Measurements from ENCODE around the gene PLXNA4.

PLXNA4 gene

DNA sequence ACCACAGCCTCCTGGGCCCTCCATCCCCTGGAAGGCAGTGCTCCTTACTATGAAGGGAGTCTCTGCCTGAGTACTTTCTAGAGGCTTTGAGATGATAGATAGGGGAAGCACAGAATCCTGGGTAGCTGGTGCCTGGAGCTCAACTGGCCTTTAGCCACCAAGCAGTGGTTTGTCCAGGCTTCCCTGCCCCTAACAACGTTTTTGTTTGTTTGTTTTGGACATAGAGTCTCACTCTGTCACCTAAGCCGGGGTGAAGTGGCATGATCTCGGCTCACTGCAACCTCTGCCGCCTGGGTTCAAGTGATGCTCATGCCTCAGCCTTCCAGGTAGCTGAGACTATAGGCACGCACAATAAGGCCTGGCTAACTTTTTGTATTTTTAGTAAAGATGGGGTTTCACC lies 289.4 kb downstream of the PLXNA4 start:
- no peak overlapping the region for H3K4me3 ChIP-seq (ENCODE audit: low read depth, low read length)
- TF ChIP-seq, protein P1, sequence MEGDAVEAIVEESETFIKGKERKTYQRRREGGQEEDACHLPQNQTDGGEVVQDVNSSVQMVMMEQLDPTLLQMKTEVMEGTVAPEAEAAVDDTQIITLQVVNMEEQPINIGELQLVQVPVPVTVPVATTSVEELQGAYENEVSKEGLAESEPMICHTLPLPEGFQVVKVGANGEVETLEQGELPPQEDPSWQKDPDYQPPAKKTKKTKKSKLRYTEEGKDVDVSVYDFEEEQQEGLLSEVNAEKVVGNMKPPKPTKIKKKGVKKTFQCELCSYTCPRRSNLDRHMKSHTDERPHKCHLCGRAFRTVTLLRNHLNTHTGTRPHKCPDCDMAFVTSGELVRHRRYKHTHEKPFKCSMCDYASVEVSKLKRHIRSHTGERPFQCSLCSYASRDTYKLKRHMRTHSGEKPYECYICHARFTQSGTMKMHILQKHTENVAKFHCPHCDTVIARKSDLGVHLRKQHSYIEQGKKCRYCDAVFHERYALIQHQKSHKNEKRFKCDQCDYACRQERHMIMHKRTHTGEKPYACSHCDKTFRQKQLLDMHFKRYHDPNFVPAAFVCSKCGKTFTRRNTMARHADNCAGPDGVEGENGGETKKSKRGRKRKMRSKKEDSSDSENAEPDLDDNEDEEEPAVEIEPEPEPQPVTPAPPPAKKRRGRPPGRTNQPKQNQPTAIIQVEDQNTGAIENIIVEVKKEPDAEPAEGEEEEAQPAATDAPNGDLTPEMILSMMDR (IDR thresholded peaks at IDR 0.05; ENCODE audit: insufficient read depth, low read depth, low read length, missing control alignments): no peak
- no peak for DNase-seq (ENCODE audit: low read depth)

DNA sequence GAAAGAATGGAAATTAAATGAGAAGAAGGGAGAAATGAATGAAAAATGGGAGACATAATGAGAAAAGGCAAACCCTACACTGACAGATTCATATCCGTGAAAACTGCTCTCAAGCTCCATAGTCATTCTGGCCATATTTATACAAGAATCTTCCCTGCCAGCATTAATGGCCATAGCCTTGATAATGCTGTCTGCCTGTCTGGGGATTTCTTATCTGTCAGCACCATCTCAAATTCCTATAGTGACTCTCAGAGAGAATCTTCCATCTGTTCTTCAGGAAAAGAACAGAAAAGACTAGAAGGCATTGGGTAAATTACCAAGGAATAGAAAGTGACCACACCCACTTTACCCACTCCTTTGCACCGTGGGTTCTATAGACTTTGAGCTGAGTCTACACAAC lies 295.9 kb downstream of the PLXNA4 start:
- H3K4me3 ChIP-seq (ENCODE audit: low read depth, low read length): no peak overlapping the region
- DNase-seq (ENCODE audit: low read depth): no peak
- TF ChIP-seq, protein P1 (IDR thresholded peaks at IDR 0.05; ENCODE audit: insufficient read depth, low read depth, low read length, missing control alignments): no peak

DNA sequence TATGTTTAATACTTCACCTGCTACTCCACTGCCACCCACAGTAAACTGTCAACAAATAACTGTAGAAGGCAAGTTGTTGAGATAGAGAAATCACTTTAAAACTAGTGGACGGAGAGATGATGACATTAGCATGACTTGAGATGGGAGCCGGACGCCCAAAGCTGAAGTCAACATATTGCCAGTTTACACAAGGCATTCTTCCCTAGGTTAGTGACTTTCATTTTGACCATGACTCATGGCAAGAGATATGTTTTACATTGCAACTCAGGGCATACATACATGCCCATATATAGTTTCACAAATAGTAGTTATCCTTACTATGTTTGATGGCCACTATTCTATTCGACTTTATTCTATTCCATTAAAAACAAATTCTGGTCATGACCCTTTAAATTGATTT lies 296.6 kb downstream of the PLXNA4 start:
- no peak overlapping the region for H3K4me3 ChIP-seq (ENCODE audit: low read depth, low read length)
- DNase-seq (ENCODE audit: low read depth): no peak
- TF ChIP-seq, protein P1 (IDR thresholded peaks at IDR 0.05; ENCODE audit: insufficient read depth, low read depth, low read length, missing control alignments): no peak

DNA sequence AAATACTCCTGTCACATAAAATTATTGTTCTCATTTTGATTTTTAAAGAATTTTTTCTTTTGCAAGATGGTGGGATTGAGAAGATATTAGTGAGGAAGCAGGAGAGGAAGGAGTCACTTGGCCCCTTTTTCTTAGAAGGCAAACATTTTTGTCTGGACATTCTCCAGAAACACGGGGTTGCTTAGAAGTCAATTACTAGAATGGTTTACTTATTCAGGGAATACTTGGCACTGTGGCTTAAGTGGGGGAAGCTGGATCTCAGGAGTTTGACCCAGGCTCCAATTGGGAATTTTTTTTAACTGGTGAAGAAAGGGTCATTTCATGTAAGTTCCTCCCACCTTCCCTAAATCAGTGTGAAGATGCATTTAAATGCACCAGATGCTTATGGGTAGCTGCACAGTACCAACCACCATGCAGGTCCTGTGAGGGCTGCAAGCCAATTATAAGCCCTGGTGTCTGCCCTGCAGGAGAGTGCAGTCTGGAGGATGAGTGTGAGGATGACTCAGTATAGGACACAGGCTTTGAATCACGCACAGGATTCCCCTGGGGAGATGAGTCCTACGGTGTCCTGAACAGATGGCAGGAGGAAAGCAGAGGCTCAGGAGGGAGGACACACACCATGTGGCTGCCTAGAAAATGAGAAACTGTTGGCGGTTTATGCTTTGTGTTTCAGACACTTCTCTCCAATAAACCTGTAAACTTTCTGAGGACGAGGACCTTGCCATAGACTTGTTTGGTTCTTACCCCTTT lies 299.1 kb downstream of the PLXNA4 start:
- TF ChIP-seq, protein P1 (IDR thresholded peaks at IDR 0.05; ENCODE audit: insufficient read depth, low read depth, low read length, missing control alignments): no peak
- no peak for DNase-seq (ENCODE audit: low read depth)
- H3K4me3 ChIP-seq (ENCODE audit: low read depth, low read length): no peak overlapping the region

DNA sequence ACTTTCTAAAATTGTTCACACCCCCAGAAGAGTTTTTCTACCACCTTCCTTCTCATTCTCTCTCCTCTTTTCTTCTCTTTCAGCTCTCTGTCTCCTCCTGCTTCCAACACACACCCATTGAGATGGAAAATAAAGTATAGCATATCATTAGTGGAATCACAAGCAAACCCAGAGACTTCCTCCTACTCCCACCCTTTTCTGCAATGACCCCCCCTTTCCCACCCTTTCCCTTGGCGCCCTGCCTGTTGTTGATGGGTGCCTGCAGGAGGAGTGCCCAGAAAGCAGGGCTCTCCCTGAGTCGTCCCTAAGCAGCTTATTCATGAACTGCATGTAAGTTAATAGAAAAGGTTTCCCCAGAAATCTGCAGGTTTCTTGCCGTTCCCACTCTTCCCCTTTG lies 300.0 kb downstream of the PLXNA4 start:
- H3K4me3 ChIP-seq (ENCODE audit: low read depth, low read length): no peak overlapping the region
- TF ChIP-seq, protein P1 (IDR thresholded peaks at IDR 0.05; ENCODE audit: insufficient read depth, low read depth, low read length, missing control alignments): no peak
- no peak for DNase-seq (ENCODE audit: low read depth)

DNA sequence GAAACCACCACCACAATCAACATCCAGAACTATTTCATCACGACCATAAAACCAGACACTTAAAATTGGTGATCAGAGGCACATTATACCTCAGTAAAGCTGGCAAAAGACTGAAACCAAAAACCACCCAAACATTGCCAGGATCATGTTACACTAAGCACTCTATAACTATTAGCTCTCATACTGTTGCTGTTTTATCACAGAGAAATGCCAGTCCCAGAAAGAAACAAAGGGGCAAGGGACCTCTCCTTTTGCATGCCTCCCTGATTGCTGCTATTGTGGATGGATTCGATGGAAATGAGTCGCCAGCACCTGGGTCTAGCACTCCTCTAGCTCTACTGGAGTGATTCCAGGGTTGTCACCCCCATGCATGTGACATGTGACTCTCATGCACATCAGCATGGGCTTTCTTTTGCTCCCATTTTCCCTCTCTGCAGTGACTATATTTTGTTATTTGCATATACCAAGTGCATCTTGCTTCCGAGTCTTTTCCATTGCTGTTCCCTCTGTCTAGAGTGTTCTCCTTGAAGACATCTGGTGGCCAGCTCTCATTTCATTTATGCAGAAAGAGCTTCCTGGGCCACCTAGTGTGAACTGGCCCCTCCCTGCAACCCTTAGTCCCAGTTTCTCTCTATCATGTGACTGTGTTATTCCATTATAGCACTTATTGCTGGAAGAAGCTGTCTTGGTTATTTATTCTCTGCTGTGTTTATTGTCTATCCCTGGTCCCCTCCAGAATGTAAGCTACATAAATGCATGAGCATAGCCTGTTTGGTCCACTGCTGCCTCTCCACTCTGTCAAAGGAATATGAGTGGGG lies 300.6 kb downstream of the PLXNA4 start:
- DNase-seq (ENCODE audit: low read depth): no peak
- no peak overlapping the region for H3K4me3 ChIP-seq (ENCODE audit: low read depth, low read length)
- TF ChIP-seq, protein P1 (IDR thresholded peaks at IDR 0.05; ENCODE audit: insufficient read depth, low read depth, low read length, missing control alignments): no peak

Data from GM12865 (cell line).